Fibroblast of the conjunctiva (primary cell): ENCODE results near the gene PIK3CB.
"Not testable (repeated sequence)": the region's sequence is repeated elsewhere in the genome, so short reads cannot be mapped to it uniquely, and the experiment has no call there.

Source experiments
- DNase-seq: peaks from one replicate; pipeline ENCODE4 v3.0.0-alpha.2; 2010; ENCODE audit warnings: low read depth

Gene PIK3CB

GRCh38 chr3:138608322-138609135, 226.2 kb downstream of the PIK3CB start, which contains the start of gene FAIM:
FAIM (plus strand) TSS chr3:138608771; CDS start chr3:138619727, 10,956 bp downstream.
- DNase-seq, result peak; percentile 18

DNA sequence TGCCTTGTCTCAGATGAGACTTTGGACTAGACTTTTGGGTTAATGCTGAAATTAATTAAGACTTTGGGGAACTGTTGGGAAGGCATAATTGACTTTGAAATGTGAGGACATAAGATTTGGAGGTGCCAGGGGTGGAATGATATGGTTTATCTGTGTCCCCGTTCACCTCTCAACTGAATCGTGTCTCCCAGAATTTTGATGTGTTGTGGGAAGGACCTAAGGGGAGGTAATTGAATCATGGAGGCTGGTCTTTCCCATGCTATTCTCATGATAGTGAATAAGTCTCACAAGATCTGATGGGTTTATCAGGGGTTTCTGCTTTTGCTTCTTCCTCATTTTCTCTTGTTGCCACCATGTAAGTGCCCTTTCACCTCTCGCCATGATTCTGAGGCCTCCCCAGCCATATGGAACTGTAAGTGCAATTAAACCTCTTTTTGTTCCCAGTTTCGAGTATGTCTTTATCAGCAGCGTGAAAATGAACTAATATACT, 230.6 kb downstream of the PIK3CB start:
- not testable (repeated sequence) for DNase-seq
